Neural cell (in vitro differentiated cells): Measurements from ENCODE around the gene BIVM. TPM values are rescaled to one million over a fixed set of nuclear protein-coding genes. Genes with fewer than 3 reads are reported as not detected.

ENCODE experiments used
- H2AFZ ChIP-seq: fragments of 200-600, 300-800 bp; sonication (generic), shearing (Covaris generic); 2 replicates; pipeline ENCODE4 v1.6.0; 2014; ENCODE audit warnings: low read depth, mild to moderate bottlenecking, antibody characterized with exemption, low read length, moderate library complexity
- H3F3A ChIP-seq: fragments of 200-600 bp; shearing (Covaris generic); 2 replicates; pipeline ENCODE4 v1.6.1; 2016; ENCODE audit warnings: mild to moderate bottlenecking, moderate library complexity, mixed read lengths, antibody characterized with exemption, low read length; ENCODE audit not compliant: insufficient read depth, poor library complexity, severe bottlenecking
- H3K27ac ChIP-seq: fragments of 200-600, 300-800 bp; sonication (generic), shearing (Covaris generic); 2 replicates; pipeline ENCODE4 v1.5.1; 2014; ENCODE audit warnings: mild to moderate bottlenecking, low read length, moderate library complexity
- H3K27me3 ChIP-seq: fragments of 300-800, 200-600 bp; sonication (generic), shearing (Covaris generic); 2 replicates; pipeline ENCODE4 v1.6.0; 2014; ENCODE audit warnings: mild to moderate bottlenecking, low read depth, low read length, moderate library complexity; ENCODE audit not compliant: insufficient read depth
- H3K36me3 ChIP-seq: fragments of 300-800, 200-600 bp; sonication (generic), shearing (Covaris generic); 2 replicates; pipeline ENCODE4 v1.5.1; 2014; ENCODE audit warnings: mild to moderate bottlenecking, antibody characterized with exemption, low read length, moderate library complexity; ENCODE audit not compliant: insufficient read depth
- H3K4me2 ChIP-seq: fragments of 300-800, 200-600 bp; sonication (generic), shearing (Covaris generic); 2 replicates; pipeline ENCODE4 v1.6.0; 2014; ENCODE audit warnings: mild to moderate bottlenecking, low read length
- H3K4me3 ChIP-seq: fragments of 300-800, 200-600 bp; sonication (generic), shearing (Covaris generic); 2 replicates; pipeline ENCODE4 v1.5.1; 2014; ENCODE audit warnings: mild to moderate bottlenecking, low read length, moderate library complexity
- H3K79me2 ChIP-seq: fragments of 200-600 bp; shearing (Covaris generic); replicated peaks from 2 replicates; pipeline ENCODE4 v1.6.0; 2014; ENCODE audit warnings: mild to moderate bottlenecking, low read length, moderate library complexity; ENCODE audit not compliant: insufficient read depth
- H3K9ac ChIP-seq: fragments of 300-800, 200-600 bp; sonication (generic), shearing (Covaris generic); 2 replicates; pipeline ENCODE4 v1.6.1; 2016; ENCODE audit warnings: mild to moderate bottlenecking, low read length, mixed read lengths
- H3K9me2 ChIP-seq: fragments of 200-600 bp; shearing (Covaris generic); 2 replicates; pipeline ENCODE4 v1.6.1; 2016; ENCODE audit warnings: mild to moderate bottlenecking, low read length, mixed read lengths; ENCODE audit not compliant: insufficient read depth
- H3K9me3 ChIP-seq: fragments of 200-600, 300-800 bp; sonication (generic), shearing (Covaris generic); 2 replicates; pipeline ENCODE4 v1.6.1; 2016; ENCODE audit warnings: mild to moderate bottlenecking, mixed run types, low read length, moderate library complexity, mixed read lengths
- H4K20me1 ChIP-seq: fragments of 200-600 bp; shearing (Covaris generic); 2 replicates; pipeline ENCODE4 v1.6.1; 2016; ENCODE audit warnings: mild to moderate bottlenecking, mixed run types; ENCODE audit not compliant: insufficient read depth
- EP300 ChIP-seq: fragments of 450-650 bp; conservative IDR thresholded peaks from 2 replicates; pipeline ENCODE4 v1.6.1; 2014; ENCODE audit warnings: antibody characterized with exemption, mild to moderate bottlenecking, moderate library complexity; ENCODE audit not compliant: poor library complexity, severe bottlenecking
- EZH2 ChIP-seq: fragments of 200-600, 300-800 bp; shearing (Covaris generic), sonication (generic); IDR thresholded peaks from 2 replicates; pipeline ENCODE4 v1.6.1; 2014; ENCODE audit warnings: antibody characterized with exemption, low read length, borderline replicate concordance, mild to moderate bottlenecking; ENCODE audit not compliant: insufficient read depth, poor library complexity, severe bottlenecking
- MXI1 ChIP-seq: fragments of 450-650 bp; conservative IDR thresholded peaks from 2 replicates; pipeline ENCODE4 v1.6.1; 2014; ENCODE audit warnings: antibody characterized with exemption, mild to moderate bottlenecking; ENCODE audit not compliant: poor library complexity, severe bottlenecking
- SMC3 ChIP-seq: fragments of 450-650 bp; conservative IDR thresholded peaks from 2 replicates; pipeline ENCODE4 v1.6.1; 2014; ENCODE audit warnings: antibody characterized with exemption, mild to moderate bottlenecking, moderate library complexity; ENCODE audit not compliant: poor library complexity
- polyA plus RNA-seq: library from polyadenylated mRNA; depleted of rRNA; stranded (reverse); fragments of >200 nt; gene quantifications from 2 replicates; pipeline ENCODE4 v1.2.3, GENCODE V29; 2014
- TF ChIP-seq, protein P1 (sequence below): fragments of 450-650 bp; IDR thresholded peaks from 2 replicates; pipeline ENCODE4 v1.5.1; 2014; ENCODE audit warnings: antibody characterized with exemption, mild to moderate bottlenecking, moderate library complexity; ENCODE audit not compliant: poor library complexity, severe bottlenecking
- TF ChIP-seq, protein P2 (sequence below): IDR thresholded peaks from 2 replicates; pipeline ENCODE4 v1.6.1; 2012; ENCODE audit warnings: borderline replicate concordance

BIVM gene
- polyA plus RNA-seq, 1 donor from 2014 or later = 60.7 TPM

DNA sequence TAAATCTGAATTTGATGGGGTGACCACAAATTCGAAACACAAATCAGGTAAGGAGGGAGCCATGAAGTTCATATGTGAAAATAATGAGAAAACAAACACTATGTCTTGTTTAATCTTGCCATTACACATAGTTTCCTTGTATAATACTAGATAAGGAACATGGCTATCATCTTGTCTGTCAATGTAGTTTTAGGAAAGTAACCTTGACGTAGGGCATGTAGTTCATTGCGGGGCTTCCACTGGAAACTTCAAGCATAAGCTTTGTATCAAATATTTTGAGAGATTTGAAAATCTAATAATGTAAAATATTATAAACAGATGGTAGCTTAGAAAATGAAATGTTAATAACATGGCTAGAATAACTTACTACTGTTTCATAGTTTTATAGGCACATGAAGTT lies 8.8 kb downstream of the BIVM start:
- no peaks in the 10 kb centered on the region for H3K79me2 ChIP-seq
- no peak overlapping the region for H2AFZ ChIP-seq
- H3K27ac ChIP-seq = no peak overlapping the region
- no peaks in the 10 kb centered on the region for H3K9me2 ChIP-seq
- no peaks in the 10 kb centered on the region for H4K20me1 ChIP-seq
- no peak overlapping the region for H3K4me3 ChIP-seq
- no peak overlapping the region for H3K9ac ChIP-seq
- no peaks in the 10 kb centered on the region for H3K36me3 ChIP-seq
- H3K4me2 ChIP-seq = no peak overlapping the region
- no peaks in the 10 kb centered on the region for H3K9me3 ChIP-seq
- no peaks in the 10 kb centered on the region for H3K27me3 ChIP-seq
- H3F3A ChIP-seq = no peaks in the 10 kb centered on the region
- TF ChIP-seq, protein P1, sequence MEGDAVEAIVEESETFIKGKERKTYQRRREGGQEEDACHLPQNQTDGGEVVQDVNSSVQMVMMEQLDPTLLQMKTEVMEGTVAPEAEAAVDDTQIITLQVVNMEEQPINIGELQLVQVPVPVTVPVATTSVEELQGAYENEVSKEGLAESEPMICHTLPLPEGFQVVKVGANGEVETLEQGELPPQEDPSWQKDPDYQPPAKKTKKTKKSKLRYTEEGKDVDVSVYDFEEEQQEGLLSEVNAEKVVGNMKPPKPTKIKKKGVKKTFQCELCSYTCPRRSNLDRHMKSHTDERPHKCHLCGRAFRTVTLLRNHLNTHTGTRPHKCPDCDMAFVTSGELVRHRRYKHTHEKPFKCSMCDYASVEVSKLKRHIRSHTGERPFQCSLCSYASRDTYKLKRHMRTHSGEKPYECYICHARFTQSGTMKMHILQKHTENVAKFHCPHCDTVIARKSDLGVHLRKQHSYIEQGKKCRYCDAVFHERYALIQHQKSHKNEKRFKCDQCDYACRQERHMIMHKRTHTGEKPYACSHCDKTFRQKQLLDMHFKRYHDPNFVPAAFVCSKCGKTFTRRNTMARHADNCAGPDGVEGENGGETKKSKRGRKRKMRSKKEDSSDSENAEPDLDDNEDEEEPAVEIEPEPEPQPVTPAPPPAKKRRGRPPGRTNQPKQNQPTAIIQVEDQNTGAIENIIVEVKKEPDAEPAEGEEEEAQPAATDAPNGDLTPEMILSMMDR = no peak
- TF ChIP-seq SMC3 (no peak), EP300 (no peak), EZH2 (no peak), MXI1 (no peak)
- TF ChIP-seq, protein P2, sequence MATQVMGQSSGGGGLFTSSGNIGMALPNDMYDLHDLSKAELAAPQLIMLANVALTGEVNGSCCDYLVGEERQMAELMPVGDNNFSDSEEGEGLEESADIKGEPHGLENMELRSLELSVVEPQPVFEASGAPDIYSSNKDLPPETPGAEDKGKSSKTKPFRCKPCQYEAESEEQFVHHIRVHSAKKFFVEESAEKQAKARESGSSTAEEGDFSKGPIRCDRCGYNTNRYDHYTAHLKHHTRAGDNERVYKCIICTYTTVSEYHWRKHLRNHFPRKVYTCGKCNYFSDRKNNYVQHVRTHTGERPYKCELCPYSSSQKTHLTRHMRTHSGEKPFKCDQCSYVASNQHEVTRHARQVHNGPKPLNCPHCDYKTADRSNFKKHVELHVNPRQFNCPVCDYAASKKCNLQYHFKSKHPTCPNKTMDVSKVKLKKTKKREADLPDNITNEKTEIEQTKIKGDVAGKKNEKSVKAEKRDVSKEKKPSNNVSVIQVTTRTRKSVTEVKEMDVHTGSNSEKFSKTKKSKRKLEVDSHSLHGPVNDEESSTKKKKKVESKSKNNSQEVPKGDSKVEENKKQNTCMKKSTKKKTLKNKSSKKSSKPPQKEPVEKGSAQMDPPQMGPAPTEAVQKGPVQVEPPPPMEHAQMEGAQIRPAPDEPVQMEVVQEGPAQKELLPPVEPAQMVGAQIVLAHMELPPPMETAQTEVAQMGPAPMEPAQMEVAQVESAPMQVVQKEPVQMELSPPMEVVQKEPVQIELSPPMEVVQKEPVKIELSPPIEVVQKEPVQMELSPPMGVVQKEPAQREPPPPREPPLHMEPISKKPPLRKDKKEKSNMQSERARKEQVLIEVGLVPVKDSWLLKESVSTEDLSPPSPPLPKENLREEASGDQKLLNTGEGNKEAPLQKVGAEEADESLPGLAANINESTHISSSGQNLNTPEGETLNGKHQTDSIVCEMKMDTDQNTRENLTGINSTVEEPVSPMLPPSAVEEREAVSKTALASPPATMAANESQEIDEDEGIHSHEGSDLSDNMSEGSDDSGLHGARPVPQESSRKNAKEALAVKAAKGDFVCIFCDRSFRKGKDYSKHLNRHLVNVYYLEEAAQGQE = no peak

GRCh38 chr13:102812611-102813287 lies 13.8 kb downstream of the BIVM start:
- H3K79me2 ChIP-seq = no peaks in the 10 kb centered on the region
- H3K36me3 ChIP-seq = no peaks in the 10 kb centered on the region
- no peaks in the 10 kb centered on the region for H3K27me3 ChIP-seq
- H3K4me2 ChIP-seq = no peak overlapping the region
- no peak overlapping the region for H3K9ac ChIP-seq
- TF ChIP-seq MXI1 (no peak), EP300 (no peak), SMC3 (no peak), EZH2 (no peak)
- H3K9me3 ChIP-seq = no peaks in the 10 kb centered on the region
- no peaks in the 10 kb centered on the region for H4K20me1 ChIP-seq
- no peaks in the 10 kb centered on the region for H3K9me2 ChIP-seq
- no peaks in the 10 kb centered on the region for H3F3A ChIP-seq
- H2AFZ ChIP-seq = no peak overlapping the region
- H3K27ac ChIP-seq = no peak overlapping the region
- no peak overlapping the region for H3K4me3 ChIP-seq
